Measurements from ENCODE around the gene RNF113A.

Gene RNF113A

DNA sequence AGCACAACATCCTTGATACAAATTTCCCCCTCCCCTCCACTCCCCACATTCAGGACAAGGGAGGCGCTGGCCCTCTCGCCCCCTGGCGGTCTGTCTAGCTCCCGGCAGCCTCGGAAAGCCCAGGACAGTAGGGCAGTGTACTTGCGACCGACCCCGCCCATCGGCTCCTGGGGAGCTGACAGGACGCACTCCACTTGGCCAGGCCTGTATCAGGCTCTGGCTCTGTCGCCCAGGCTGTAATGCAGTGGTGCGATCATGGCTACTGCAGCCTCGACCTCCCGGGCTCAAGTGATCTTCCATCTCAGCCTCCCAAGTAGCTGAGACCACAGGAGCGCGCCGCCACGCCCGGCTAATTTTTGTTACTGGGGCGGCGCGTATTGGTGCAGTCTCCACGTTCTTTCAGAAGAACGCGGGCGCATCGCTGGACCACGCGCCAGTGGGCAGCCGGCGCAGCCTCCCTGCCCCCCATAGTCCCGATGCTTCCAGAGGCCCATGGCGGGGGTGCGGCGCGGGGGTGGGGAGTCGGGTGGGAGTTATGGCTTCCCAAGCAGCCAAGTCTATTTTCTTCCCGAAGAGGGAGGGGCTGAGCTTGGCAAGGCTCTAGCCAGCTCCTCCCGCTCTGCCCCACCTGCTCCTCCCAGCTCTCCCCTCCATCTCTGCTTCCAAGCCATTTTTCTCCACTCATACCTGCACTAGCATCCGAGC is 16.3 kb upstream of the RNF113A start:
- no peaks in the 10 kb centered on the region for H3K36me3 ChIP-seq (ENCODE audit: control insufficient read depth in 1 of 2, insufficient read depth in 2 of 2, low read length in 2 of 2)
- H3K27me3 ChIP-seq (ENCODE audit: control insufficient read depth in 1 of 2, insufficient read depth in 2 of 2, low read length in 2 of 2): no peaks in the 10 kb centered on the region
- H3K9ac ChIP-seq (ENCODE audit: low read depth in 1 of 2, low read length in 2 of 2): no peak overlapping the region
- H3K27ac ChIP-seq (ENCODE audit: low read depth, low read length): no peak overlapping the region
- no peaks in the 10 kb centered on the region for H3K9me3 ChIP-seq (ENCODE audit: control insufficient read depth in 1 of 2, low read length in 2 of 2)
- no peaks in the 10 kb centered on the region for H3K4me1 ChIP-seq (ENCODE audit: control insufficient read depth in 1 of 2, insufficient read depth in 2 of 2, low read length in 2 of 2)
- H3K4me3 ChIP-seq (ENCODE audit: low read depth in 1 of 2, low read length in 2 of 2): peak overlapping the region; percentile 58 to 61

DNA sequence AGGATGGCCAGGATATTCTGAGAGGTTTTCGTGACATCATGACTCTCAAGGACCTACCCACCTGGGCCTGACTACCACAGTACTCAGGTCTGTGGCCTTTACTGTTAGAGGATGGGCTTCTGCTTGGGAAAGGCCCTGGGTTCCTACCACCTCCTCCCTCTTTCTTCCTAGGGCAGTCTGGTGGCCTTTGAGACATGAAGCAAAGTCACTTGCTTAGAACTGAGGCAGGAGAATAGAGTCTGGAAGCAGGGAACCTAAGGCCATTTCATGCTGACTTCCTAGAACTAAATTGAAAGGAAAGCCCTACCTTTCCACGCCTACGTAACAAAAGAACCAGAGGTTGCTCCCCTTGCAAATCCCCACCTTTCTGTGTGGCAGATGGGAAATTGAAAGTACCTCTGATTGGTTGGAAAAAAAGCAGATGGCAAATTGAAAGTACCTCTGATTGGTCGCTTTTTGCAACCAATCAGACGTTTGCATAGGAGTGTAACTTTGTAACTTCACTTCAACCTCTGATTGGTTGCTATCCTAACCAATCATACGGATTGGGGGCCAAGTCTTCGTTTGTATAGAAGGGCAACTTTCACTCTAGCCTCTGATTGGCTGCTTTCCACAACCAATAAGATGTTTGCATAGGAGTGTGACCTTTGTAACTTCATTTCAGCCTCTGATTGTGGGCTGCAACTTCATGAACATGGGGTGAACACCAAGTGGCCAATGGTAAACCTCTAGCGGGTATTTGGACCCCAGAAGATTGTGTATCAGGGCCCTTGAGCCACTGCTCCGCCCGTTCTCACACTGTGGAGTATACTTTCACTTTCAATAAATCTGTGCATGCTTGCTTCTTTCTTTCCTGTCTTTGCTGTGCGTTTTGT is 14.3 kb upstream of the RNF113A start:
- Histone ChIP-seq H3K27me3 (ENCODE audit: control insufficient read depth in 1 of 2, insufficient read depth in 2 of 2, low read length in 2 of 2) (no peaks in the 10 kb centered on the region), H3K36me3 (ENCODE audit: control insufficient read depth in 1 of 2, insufficient read depth in 2 of 2, low read length in 2 of 2) (no peaks in the 10 kb centered on the region), H3K4me1 (ENCODE audit: control insufficient read depth in 1 of 2, insufficient read depth in 2 of 2, low read length in 2 of 2) (no peaks in the 10 kb centered on the region), H3K9me3 (ENCODE audit: control insufficient read depth in 1 of 2, low read length in 2 of 2) (no peaks in the 10 kb centered on the region), H3K4me3 (ENCODE audit: low read depth in 1 of 2, low read length in 2 of 2) (peak overlapping the region; percentile 61 to 68), H3K9ac (ENCODE audit: low read depth in 1 of 2, low read length in 2 of 2) (peak overlapping the region in 1 of 2 donors; percentile 51), H3K27ac (ENCODE audit: low read depth, low read length) (peak overlapping the region; percentile 30)

DNA sequence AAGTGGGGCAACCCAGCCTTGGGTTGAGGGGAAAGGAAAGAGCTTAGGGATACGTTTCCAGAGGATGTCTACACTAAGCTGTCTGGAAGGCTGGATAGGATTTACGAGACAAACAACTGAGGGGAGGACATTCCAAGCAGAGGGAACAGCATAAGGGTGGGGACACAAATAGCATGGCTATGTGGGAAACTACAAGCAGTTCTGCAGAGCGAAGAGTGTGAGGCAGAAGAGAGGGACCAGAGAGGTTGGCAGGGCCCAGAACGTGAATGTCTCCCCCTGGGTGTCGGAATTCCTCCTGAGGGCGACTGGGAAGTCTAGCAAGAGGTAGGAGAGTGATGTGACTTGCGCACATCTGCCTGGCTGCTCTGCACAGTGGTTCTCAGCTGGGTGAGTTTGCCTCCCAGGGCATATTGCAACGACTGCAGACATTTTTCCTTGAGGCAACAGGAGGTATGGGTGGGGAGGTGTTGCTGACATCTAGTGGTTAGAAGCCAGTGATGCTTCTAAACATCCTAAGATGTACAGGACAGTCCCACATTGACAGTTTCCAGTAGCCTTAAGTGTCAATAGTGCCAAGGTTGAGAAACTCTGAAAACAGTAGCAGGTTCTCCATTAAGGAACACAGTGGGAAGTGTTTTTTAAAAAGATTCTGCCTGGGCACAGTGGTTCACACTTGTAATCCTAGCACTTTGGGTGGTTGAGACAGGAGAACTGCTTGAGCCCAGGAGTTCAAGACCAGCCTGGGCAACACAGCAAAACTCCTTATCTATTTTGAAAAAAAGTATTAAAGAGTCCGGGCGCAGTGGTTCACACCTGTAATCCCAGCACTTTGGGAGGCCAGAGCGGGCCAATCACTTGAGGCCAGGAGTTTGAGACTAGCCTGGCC is 9.3 kb upstream of the RNF113A start:
- Histone ChIP-seq H3K36me3 (ENCODE audit: control insufficient read depth in 1 of 2, insufficient read depth in 2 of 2, low read length in 2 of 2) (peaks cover 4 to 8% of the 10 kb centered on the region in 2 donors), H3K27ac (ENCODE audit: low read depth, low read length) (no peak overlapping the region), H3K27me3 (ENCODE audit: control insufficient read depth in 1 of 2, insufficient read depth in 2 of 2, low read length in 2 of 2) (no peaks in the 10 kb centered on the region), H3K4me3 (ENCODE audit: low read depth in 1 of 2, low read length in 2 of 2) (no peak overlapping the region), H3K9ac (ENCODE audit: low read depth in 1 of 2, low read length in 2 of 2) (no peak overlapping the region), H3K9me3 (ENCODE audit: control insufficient read depth in 1 of 2, low read length in 2 of 2) (no peaks in the 10 kb centered on the region), H3K4me1 (ENCODE audit: control insufficient read depth in 1 of 2, insufficient read depth in 2 of 2, low read length in 2 of 2) (no peaks in the 10 kb centered on the region)

DNA sequence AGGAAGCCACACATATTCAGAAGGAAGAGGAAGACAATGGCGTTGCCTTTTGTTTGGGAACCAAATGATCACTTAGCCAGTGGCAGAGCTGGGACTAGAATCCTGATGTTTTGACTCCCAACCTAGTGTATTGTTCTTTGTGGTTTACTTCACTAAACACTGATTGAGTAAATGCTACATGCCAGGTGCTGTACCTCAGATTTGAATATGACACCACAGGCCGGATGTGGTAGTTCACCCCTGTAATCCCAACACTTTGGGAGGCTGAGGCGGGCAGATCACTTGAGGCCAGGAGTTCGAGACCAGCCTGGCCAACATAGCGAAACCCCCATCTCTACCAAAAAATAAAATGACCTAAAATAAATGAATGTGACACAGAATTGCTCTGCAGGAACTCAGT is 8.5 kb upstream of the RNF113A start:
- H3K4me1 ChIP-seq (ENCODE audit: control insufficient read depth in 1 of 2, insufficient read depth in 2 of 2, low read length in 2 of 2): no peaks in the 10 kb centered on the region
- H3K36me3 ChIP-seq (ENCODE audit: control insufficient read depth in 1 of 2, insufficient read depth in 2 of 2, low read length in 2 of 2): peaks cover 4 to 10% of the 10 kb centered on the region in 2 donors
- H3K27me3 ChIP-seq (ENCODE audit: control insufficient read depth in 1 of 2, insufficient read depth in 2 of 2, low read length in 2 of 2): no peaks in the 10 kb centered on the region
- H3K27ac ChIP-seq (ENCODE audit: low read depth, low read length): no peak overlapping the region
- no peaks in the 10 kb centered on the region for H3K9me3 ChIP-seq (ENCODE audit: control insufficient read depth in 1 of 2, low read length in 2 of 2)
- H3K9ac ChIP-seq (ENCODE audit: low read depth in 1 of 2, low read length in 2 of 2): no peak overlapping the region
- no peak overlapping the region for H3K4me3 ChIP-seq (ENCODE audit: low read depth in 1 of 2, low read length in 2 of 2)

DNA sequence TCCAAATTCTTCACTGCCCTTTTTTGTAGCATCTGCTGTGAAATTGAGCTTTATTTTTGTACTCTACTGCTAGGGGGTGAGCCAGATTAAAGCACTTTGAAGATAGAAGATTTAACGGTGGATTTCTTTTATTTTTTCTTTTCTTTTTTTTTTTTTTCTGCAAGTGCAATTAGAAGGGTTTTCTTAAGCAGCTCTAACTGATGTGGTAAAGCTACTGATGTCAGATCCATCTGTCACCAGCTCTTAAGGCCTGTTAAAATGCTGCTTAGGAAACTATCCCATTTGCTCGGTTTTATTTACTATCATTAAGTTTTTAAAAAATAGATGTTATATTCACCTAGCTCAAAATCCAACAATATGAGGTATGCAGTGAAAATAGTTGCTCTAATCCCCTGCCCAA is 7.2 kb upstream of the RNF113A start:
- Histone ChIP-seq H3K27me3 (ENCODE audit: control insufficient read depth in 1 of 2, insufficient read depth in 2 of 2, low read length in 2 of 2) (no peaks in the 10 kb centered on the region), H3K36me3 (ENCODE audit: control insufficient read depth in 1 of 2, insufficient read depth in 2 of 2, low read length in 2 of 2) (peaks cover 4 to 13% of the 10 kb centered on the region in 2 donors), H3K27ac (ENCODE audit: low read depth, low read length) (no peak overlapping the region), H3K4me1 (ENCODE audit: control insufficient read depth in 1 of 2, insufficient read depth in 2 of 2, low read length in 2 of 2) (no peaks in the 10 kb centered on the region), H3K9me3 (ENCODE audit: control insufficient read depth in 1 of 2, low read length in 2 of 2) (no peaks in the 10 kb centered on the region), H3K9ac (ENCODE audit: low read depth in 1 of 2, low read length in 2 of 2) (no peak overlapping the region), H3K4me3 (ENCODE audit: low read depth in 1 of 2, low read length in 2 of 2) (no peak overlapping the region)

DNA sequence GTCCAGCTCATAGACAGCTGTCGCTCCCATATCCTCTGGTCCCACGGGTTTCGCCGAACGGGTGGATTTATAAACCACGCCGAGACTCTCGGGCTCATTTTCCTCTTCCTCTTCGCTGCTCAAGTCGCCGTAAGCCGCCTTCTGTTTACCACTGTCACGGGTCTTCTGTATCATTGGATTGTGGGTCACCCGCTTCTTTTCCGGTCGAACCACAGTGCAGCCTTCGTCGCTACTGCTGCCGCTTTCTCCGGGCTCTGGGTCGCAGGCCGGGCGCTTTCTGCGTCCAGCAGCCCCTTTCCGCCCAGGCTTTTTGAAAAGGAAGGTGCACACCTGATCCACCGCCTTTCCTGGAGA is 311 bp downstream of the RNF113A start:
- H3K36me3 ChIP-seq (ENCODE audit: control insufficient read depth in 1 of 2, insufficient read depth in 2 of 2, low read length in 2 of 2): peaks cover 0 to 7% of the 10 kb centered on the region in 2 donors
- H3K9me3 ChIP-seq (ENCODE audit: control insufficient read depth in 1 of 2, low read length in 2 of 2): no peaks in the 10 kb centered on the region
- H3K27me3 ChIP-seq (ENCODE audit: control insufficient read depth in 1 of 2, insufficient read depth in 2 of 2, low read length in 2 of 2): no peaks in the 10 kb centered on the region
- peak overlapping the region; percentile 93 to 96 for H3K9ac ChIP-seq (ENCODE audit: low read depth in 1 of 2, low read length in 2 of 2)
- peak overlapping the region; percentile 91 to 92 for H3K4me3 ChIP-seq (ENCODE audit: low read depth in 1 of 2, low read length in 2 of 2)
- H3K4me1 ChIP-seq (ENCODE audit: control insufficient read depth in 1 of 2, insufficient read depth in 2 of 2, low read length in 2 of 2): peaks cover 7 to 10% of the 10 kb centered on the region in 2 donors
- peak overlapping the region; percentile 98 for H3K27ac ChIP-seq (ENCODE audit: low read depth, low read length)

DNA sequence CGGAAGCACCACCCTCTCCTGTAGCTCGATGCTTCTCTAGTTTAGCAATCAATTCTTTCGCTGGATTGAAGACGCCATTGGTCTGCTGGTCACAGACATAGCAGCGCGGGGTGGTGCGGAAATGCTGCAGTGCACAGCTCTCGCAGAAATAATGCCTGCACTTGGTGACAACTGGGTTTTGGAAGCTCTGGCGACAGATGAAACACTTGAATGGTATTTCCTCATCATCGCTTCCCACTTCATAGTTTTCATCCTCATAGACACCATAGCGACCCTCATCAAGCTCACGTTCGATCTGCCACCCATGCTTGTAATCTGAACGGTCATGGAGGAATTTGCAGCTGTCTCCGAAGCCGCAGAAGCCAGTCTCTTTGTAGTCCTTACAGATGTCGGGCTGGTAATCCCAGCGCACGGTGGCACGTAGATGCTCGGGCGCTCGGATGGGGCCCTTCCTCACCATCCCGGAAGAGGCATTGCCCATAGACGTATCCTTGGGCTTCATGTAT is 854 bp downstream of the RNF113A start:
- Histone ChIP-seq H3K9ac (ENCODE audit: low read depth in 1 of 2, low read length in 2 of 2) (peak overlapping the region; percentile 93 to 96), H3K9me3 (ENCODE audit: control insufficient read depth in 1 of 2, low read length in 2 of 2) (no peaks in the 10 kb centered on the region), H3K27me3 (ENCODE audit: control insufficient read depth in 1 of 2, insufficient read depth in 2 of 2, low read length in 2 of 2) (no peaks in the 10 kb centered on the region), H3K4me3 (ENCODE audit: low read depth in 1 of 2, low read length in 2 of 2) (peak overlapping the region; percentile 91 to 92), H3K27ac (ENCODE audit: low read depth, low read length) (peak overlapping the region; percentile 98), H3K4me1 (ENCODE audit: control insufficient read depth in 1 of 2, insufficient read depth in 2 of 2, low read length in 2 of 2) (peaks cover 7 to 10% of the 10 kb centered on the region in 2 donors), H3K36me3 (ENCODE audit: control insufficient read depth in 1 of 2, insufficient read depth in 2 of 2, low read length in 2 of 2) (peaks cover 0 to 4% of the 10 kb centered on the region in 2 donors)

DNA sequence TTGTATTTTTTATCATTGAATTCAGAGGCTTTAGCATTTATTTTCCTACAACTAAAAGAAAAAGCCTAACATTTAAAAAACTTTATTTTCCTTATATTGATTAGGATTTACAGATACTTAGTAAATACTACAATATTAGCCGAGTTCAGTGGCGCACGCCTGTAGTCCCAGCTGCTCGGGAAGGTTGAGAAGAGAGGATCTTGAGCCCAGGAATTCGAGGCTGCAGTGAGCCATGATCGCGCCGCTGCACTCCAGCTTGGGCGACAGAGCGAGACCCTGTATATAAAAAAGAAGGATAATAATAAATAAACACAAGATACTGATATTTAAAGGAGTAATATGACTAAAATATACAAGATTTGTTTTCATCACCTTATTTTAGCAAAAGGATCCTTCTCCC is 18.1 kb downstream of the RNF113A start:
- peak overlapping the region; percentile 48 to 81 for H3K4me3 ChIP-seq (ENCODE audit: low read depth in 1 of 2, low read length in 2 of 2)
- H3K9ac ChIP-seq (ENCODE audit: low read depth in 1 of 2, low read length in 2 of 2): peak overlapping the region; percentile 39 to 43
- no peak overlapping the region for H3K27ac ChIP-seq (ENCODE audit: low read depth, low read length)
- H3K4me1 ChIP-seq (ENCODE audit: control insufficient read depth in 1 of 2, insufficient read depth in 2 of 2, low read length in 2 of 2): peaks cover 0 to 8% of the 10 kb centered on the region in 2 donors
- no peaks in the 10 kb centered on the region for H3K27me3 ChIP-seq (ENCODE audit: control insufficient read depth in 1 of 2, insufficient read depth in 2 of 2, low read length in 2 of 2)
- H3K36me3 ChIP-seq (ENCODE audit: control insufficient read depth in 1 of 2, insufficient read depth in 2 of 2, low read length in 2 of 2): no peaks in the 10 kb centered on the region
- H3K9me3 ChIP-seq (ENCODE audit: control insufficient read depth in 1 of 2, low read length in 2 of 2): no peaks in the 10 kb centered on the region

DNA sequence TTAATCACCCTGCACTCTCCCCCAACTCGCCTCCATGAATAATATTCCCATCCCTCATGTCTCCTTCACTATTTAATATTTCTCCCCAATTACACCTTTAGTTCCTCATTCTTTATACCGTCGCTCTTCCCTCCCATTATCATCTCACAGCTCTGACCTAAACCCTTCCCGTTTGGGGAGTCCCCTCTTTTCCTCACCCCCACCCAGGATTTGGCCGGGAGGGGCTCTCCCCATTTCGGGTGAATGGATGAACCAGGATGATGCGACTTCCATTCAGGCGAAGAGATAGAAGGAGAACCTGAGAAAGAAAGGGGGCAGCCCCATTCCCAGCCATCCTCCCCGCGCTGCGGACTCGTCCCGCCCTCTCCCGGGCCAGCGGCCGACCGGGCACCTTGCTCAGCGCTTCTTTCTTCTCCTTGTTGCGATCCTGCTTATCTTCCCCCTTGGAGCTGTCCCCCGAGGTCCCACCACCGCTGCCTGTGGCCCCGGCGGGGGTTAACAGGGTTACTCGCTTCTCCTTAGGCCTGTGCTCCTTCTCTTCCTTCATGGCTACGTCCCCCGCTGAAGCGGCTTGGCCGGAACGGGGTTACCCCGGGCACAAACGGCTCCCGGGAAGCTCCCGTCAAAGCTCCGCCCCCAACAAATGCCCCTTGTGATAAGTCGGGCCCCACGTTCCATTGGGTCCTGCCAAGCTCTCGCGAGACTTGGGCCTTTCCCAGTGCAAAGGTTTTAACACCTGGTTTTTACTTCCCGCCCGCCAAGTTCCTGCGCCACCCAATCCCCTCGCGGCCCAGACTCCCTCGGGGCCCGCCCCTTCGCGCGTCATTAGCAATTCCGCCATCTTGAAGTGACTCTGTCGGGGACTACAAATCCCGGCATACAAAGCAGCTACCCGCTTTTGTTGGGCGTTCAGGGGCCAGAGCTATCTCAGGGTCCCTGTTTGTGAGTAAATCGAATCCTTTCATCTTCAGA is 18.9 kb downstream of the RNF113A start, which contains the start of gene UPF3B:
Gene UPF3B (minus strand): TSS at position 582 of the 972 bp plus-strand sequence. CDS start 35 bp downstream, at position 547.
- H3K9me3 ChIP-seq (ENCODE audit: control insufficient read depth in 1 of 2, low read length in 2 of 2): no peaks in the 10 kb centered on the region
- peak within 1 kb of the TSS; percentile 80 for H3K27ac ChIP-seq (ENCODE audit: low read depth, low read length)
- H3K9ac ChIP-seq (ENCODE audit: low read depth in 1 of 2, low read length in 2 of 2): peak within 1 kb of the TSS; percentile 70 to 80
- H3K36me3 ChIP-seq (ENCODE audit: control insufficient read depth in 1 of 2, insufficient read depth in 2 of 2, low read length in 2 of 2): no peaks in the 10 kb centered on the region
- H3K4me3 ChIP-seq (ENCODE audit: low read depth in 1 of 2, low read length in 2 of 2): peak within 1 kb of the TSS; percentile 81
- no peaks in the 10 kb centered on the region for H3K27me3 ChIP-seq (ENCODE audit: control insufficient read depth in 1 of 2, insufficient read depth in 2 of 2, low read length in 2 of 2)
- peaks cover 0 to 8% of the 10 kb centered on the region in 2 donors for H3K4me1 ChIP-seq (ENCODE audit: control insufficient read depth in 1 of 2, insufficient read depth in 2 of 2, low read length in 2 of 2)

All from duodenal mucosa (tissue), 2 donors.